Sigmoid colon (tissue), 7 donors: ENCODE measurements around the gene ACSF2. TPM values are rescaled to one million over a fixed set of nuclear protein-coding genes. Genes with fewer than 3 reads are reported as not detected.
"Not testable (repeated sequence)": the region's sequence is repeated elsewhere in the genome, so short reads cannot be mapped to it uniquely, and the experiment has no call there.

Experiments
- DNase-seq: peaks from one replicate; pipeline ENCODE4 v3.0.0-alpha.2; 2019
- H3K27ac ChIP-seq, 4 donors: fragments of 200-600 bp; sonication (generic); one replicate each; pipeline ENCODE4 v1.5.1; 2016 to 2019; ENCODE audit warnings: mild to moderate bottlenecking in 1 of 4
- H3K27me3 ChIP-seq, 3 donors: fragments of 200-600 bp; sonication (generic); one replicate each; pipeline ENCODE4 v1.5.1; 2019; ENCODE audit warnings: mild to moderate bottlenecking in 1 of 3
- H3K36me3 ChIP-seq, 4 donors: fragments of 200-600 bp; sonication (generic); one replicate each; pipeline ENCODE4 v1.5.1; 2016 to 2019
- H3K4me1 ChIP-seq, 4 donors: fragments of 200-600 bp; sonication (generic); one replicate each; pipeline ENCODE4 v1.5.1; 2017 to 2019
- H3K4me3 ChIP-seq, 4 donors: fragments of 200-600 bp; sonication (generic); one replicate each; pipeline ENCODE4 v1.5.1; 2017 to 2019; ENCODE audit warnings: mild to moderate bottlenecking in 2 of 4, moderate library complexity in 1 of 4
- H3K9me3 ChIP-seq, 4 donors: fragments of 200-600 bp in 3 of 4; sonication (generic) in 3 of 4; one replicate each; pipeline versions ENCODE4 v1.5.1 to v1.6.1; 2013 to 2019
- CTCF ChIP-seq, 4 experiments: fragments of 450-650 bp in 3 of 4; fragments of 200-600 bp in 1 of 4; IDR thresholded peaks; one replicate each; pipeline ENCODE4 v1.5.1; 2016 to 2019; ENCODE audit warnings: antibody characterized with exemption in 4 of 4, mild to moderate bottlenecking in 3 of 4, moderate library complexity in 2 of 4
- EP300 ChIP-seq, 4 donors: sonication (generic); formaldehyde crosslinking; IDR thresholded peaks; one replicate each; pipeline ENCODE4 v1.6.1; 2017; ENCODE audit warnings: antibody characterized with exemption in 4 of 4
- POLR2A ChIP-seq, 2 donors: fragments of 450-650 bp; IDR thresholded peaks; one replicate each; pipeline ENCODE4 v1.6.1; 2016; ENCODE audit warnings: antibody characterized with exemption in 2 of 2, mild to moderate bottlenecking in 2 of 2, moderate library complexity in 2 of 2
- POLR2AphosphoS5 ChIP-seq, 4 donors: sonication (generic); formaldehyde crosslinking; IDR thresholded peaks; one replicate each; pipeline ENCODE4 v1.6.1; 2017; ENCODE audit warnings: antibody characterized with exemption in 4 of 4
- WGBS, 2 donors: extraction: QIAGEN DNeasy Blood & Tissue Kit; methylation state at CpG; one replicate each; pipeline ENCODE4 v1.1.7; 2013; 5-methylcytosine and 5-hydroxymethylcytosine counted together
- intact Hi-C: fragments of 100-400 bp; cut with DNase I; formaldehyde crosslinking; loops from one replicate; pipeline ENCODE4 v1.15.1; 2023
- polyA plus RNA-seq, 3 donors: library from polyadenylated mRNA; stranded (reverse); fragments of 200-250 nt; gene quantifications; one replicate each; pipeline ENCODE4 v1.2.3, GENCODE V29; 2013
- total RNA-seq, 4 donors: library from RNA; depleted of rRNA; stranded (reverse); fragments of >200 nt; gene quantifications; one replicate each; pipeline ENCODE4 v1.1.0, GENCODE V29; 2016
- donor health status: healthy with polysubstance abuse.
- donor health status: Bipolar disorder and iron deficiency.
- donor health status: healthy.

The ACSF2 gene
- total and polyA plus RNA-seq, 7 donors, result 8.2 to 61.7 (median 28.5) TPM

GRCh38 chr17:50475362-50475761 lies 49.3 kb downstream of the ACSF2 start:
- 65 to 90% methylated on average over 4 of the region's 4 CpGs for WGBS, 2 donors
- no peak overlapping the region for H3K27ac ChIP-seq

DNA sequence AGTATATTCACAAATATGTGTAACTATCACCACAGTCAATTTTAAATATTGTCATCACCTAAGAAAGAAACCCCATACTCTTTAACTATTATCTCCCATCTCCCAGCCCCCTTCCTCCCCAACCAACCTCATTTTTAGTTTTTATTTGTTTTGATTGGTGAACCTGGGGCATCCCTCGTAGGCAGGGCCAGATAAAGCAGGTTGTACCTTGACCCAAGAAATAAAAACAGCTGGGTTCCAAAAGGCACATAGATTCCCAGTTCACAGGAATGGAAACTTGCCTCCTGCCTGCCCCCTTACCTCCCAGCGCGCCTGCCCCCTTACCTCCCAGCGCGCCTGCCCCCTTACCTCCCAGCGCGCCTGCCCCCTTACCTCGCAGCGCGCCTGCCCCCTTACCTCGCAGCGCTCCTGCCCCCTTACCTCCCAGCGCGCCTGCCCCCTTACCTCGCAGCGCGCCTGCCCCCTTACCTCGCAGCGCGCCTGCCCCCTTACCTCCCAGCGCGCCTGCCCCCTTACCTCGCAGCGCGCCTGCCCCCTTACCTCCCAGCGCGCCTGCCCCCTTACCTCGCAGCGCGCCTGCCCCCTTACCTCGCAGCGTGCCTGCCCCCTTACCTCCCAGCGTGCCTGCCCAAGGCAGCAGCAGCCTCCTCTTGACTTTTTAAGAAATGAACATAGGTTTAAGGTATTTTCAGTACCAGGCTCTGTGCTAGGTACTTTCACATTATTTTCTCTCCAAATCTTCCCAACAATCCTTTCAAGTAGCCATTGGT lies 49.9 kb downstream of the ACSF2 start:
- Histone ChIP-seq H3K27me3 (peaks cover 0 to 13% (median 7%) of the 10 kb centered on the region in 3 donors), H3K4me1 (peaks cover 0 to 17% (median 12%) of the 10 kb centered on the region in 4 donors)
- DNase-seq, intact Hi-C loops, H3K36me3 ChIP-seq, H3K27ac ChIP-seq, H3K9me3 ChIP-seq, H3K4me3 ChIP-seq: not testable (repeated sequence)
- 11 to 47% methylated on average over 26 to 33 of the region's 33 CpGs for WGBS, 2 donors

More at GRCh38 chr17:50475362-50475761, 49.3 kb downstream of the ACSF2 start:
- peaks cover 0 to 17% (median 12%) of the 10 kb centered on the region in 4 donors for H3K4me1 ChIP-seq
- H3K9me3 ChIP-seq, result no peaks in the 10 kb centered on the region
- H3K27me3 ChIP-seq, result peaks cover 0 to 14% (median 7%) of the 10 kb centered on the region in 3 donors
- no peaks in the 10 kb centered on the region for H3K36me3 ChIP-seq
- H3K4me3 ChIP-seq, result no peak overlapping the region
- TF ChIP-seq POLR2AphosphoS5 (IDR thresholded peaks at IDR 0.05) (no peak), CTCF (IDR thresholded peaks at IDR 0.05) (no peak), EP300 (IDR thresholded peaks at IDR 0.05) (no peak), POLR2A (IDR thresholded peaks at IDR 0.05) (no peak)
- DNase-seq, result no peak
- intact Hi-C loops, result no loop called here

DNA sequence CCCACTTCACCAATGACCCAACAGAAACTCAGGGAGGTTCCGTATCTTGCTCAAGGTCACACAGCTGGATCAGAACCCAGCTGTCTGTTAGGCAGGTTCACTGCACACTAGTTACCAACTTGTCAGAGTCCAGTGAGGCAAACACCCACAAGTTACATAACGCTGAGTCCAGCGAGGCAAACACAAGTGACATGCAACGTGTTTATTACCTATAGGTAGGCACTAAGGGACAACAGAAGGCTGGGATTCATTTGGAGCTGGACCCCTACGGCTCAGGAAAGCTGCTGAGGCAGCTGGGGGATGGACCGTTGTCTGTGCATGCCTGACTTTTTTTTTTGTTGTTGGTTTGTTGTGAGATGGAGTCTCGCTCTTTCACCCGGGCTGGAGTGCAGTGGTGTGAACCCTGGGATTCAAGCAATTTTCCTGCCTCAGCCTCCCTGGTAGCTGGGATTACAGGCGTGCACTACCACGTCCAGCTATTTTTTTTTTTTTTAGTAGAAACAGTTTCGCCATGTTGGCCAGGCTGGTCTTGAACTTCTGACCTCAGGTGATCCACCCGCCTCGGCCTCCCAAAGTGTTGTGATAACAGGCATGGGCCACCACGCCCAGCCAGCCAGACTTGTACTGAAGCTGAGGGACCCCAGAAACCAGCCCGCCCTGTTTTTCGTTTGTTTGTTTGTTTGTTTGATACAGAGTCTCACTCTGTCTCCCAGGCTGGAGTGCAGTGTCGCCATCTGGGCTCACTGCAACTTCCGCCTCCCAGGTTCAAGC lies 50.7 kb downstream of the ACSF2 start:
- Histone ChIP-seq H3K27ac (no peak overlapping the region), H3K27me3 (peaks cover 0 to 13% (median 7%) of the 10 kb centered on the region in 3 donors), H3K4me3 (no peak overlapping the region), H3K4me1 (peaks cover 0 to 17% (median 12%) of the 10 kb centered on the region in 4 donors), H3K9me3 (no peaks in the 10 kb centered on the region), H3K36me3 (peaks cover 0 to 2% (median 0%) of the 10 kb centered on the region in 4 donors)
- intact Hi-C loops, result no loop called here
- TF ChIP-seq POLR2AphosphoS5 (IDR thresholded peaks at IDR 0.05) (no peak), CTCF (IDR thresholded peaks at IDR 0.05) (no peak), EP300 (IDR thresholded peaks at IDR 0.05) (no peak), POLR2A (IDR thresholded peaks at IDR 0.05) (no peak)
- WGBS, 2 donors, result 47 to 80% methylated on average over 18 of the region's 18 CpGs
- DNase-seq, result no peak

DNA sequence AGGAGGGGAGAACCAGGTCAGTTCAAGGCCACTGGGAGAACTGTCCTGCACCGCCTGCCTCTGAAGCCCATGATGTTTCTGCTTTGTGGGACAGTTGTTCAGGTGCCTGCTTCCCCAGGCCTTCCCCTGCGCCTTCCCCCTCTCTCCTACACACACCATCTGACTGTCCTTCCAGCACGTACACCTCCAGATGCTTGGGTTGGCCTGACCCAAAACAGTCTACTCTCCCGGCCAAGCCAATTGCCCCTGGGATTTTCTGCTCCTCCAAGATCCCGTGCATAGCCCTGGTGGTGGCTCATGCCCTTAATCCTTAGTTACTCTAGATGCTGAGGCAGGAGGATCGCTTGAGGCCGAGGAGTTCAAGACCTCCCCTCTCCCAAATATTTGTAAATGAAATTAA lies 52.0 kb downstream of the ACSF2 start:
- WGBS, 2 donors, result 88% methylated on average over 7 of the region's 7 CpGs
- DNase-seq, result no peak
- Histone ChIP-seq H3K27ac (peak overlapping the region; percentile 84 to 92 (median 89)), H3K4me3 (peak overlapping the region in 3 of 4 donors; percentile 63 to 71 (median 65)), H3K27me3 (peaks cover 0 to 13% (median 7%) of the 10 kb centered on the region in 3 donors), H3K9me3 (no peaks in the 10 kb centered on the region), H3K36me3 (peaks cover 0 to 9% (median 0%) of the 10 kb centered on the region in 4 donors), H3K4me1 (peaks cover 0 to 27% (median 19%) of the 10 kb centered on the region in 4 donors)
- no peak for TF ChIP-seq EP300 (IDR thresholded peaks at IDR 0.05)
- TF ChIP-seq CTCF (IDR thresholded peaks at IDR 0.05), result no peak
- TF ChIP-seq POLR2AphosphoS5 (IDR thresholded peaks at IDR 0.05), result no peak
- no peak for TF ChIP-seq POLR2A (IDR thresholded peaks at IDR 0.05)
- intact Hi-C loops, result loop anchor here (2.0 kb wide), 2 partner anchors 63 to 115 kb away; no protein-coding TSS in a partner anchor
